ENCODE results near the gene AKNA. TPM values are rescaled to one million over a fixed set of nuclear protein-coding genes. Genes with fewer than 3 reads are reported as not detected.

AKNA gene
- total and polyA plus RNA-seq, 2 of the 8 experiments (the other 6 are each of a cell fraction or from before 2014, with no cell fraction given) = 21.0 to 27.4 TPM

DNA sequence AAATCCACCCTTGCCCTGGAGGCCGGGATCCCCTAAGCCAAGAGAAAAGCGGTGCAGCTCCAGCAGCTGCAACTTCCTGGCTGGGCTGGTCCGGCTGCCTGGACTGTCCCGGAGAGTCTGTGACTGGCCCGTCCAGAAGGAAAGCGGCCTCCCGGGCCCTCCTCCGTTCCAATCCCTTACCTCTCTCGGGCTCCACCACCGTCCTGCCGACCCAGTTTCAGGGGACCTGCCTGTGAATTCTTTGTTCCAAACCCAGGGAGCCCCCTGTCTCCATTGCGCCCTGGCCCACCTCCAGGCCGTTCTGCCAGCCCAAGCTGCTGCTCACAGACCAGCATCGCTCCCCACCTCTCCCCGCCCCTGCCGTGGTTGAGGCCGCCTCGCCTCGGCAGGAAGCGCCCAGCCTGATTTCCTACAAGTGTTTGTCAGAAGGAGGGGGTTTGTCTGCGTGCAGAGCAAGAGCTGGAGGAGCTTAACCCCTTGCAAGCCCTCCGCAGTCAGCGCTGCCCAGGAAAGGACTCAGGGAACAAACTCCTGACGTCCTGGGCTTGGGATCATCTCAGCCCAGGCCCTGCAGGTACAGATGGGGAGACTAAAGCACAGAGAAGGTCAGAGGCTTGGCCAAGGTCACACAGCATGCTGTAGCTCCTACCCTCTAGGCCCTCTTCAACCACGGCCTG, at the start of gene AKNA (continued):
- 0 out of 4 replicates have a peak, but pooled peaks of 1 of the 2 experiments have one; percentile 46 for TF ChIP-seq SIN3A (conservative IDR thresholded peaks at IDR 0.05 in 1 of 2, IDR thresholded peaks at IDR 0.05 in 1 of 2; ENCODE audit: low read depth in 1 of 2, low read length in 2 of 2)
- 0 out of 2 replicates have a peak, but pooled peaks have one; percentile 27 for TF ChIP-seq PHF8 (conservative IDR thresholded peaks at IDR 0.05; ENCODE audit: low read depth, low read length)
- no peak for TF ChIP-seq RAD21 (IDR thresholded peaks at IDR 0.05 in 1 of 2, conservative IDR thresholded peaks at IDR 0.05 in 1 of 2; ENCODE audit: low read depth in 2 of 2, low read length in 2 of 2)
- TF ChIP-seq TBP (IDR thresholded peaks at IDR 0.05; ENCODE audit: low read depth, low read length) = peak; percentile 51; the same call in 1 of the 2 replicates
- TF ChIP-seq EP300 (IDR thresholded peaks at IDR 0.05; ENCODE audit: borderline replicate concordance in 1 of 2, low read depth in 2 of 2, low read length in 2 of 2) = no peak
- peak; percentile 5; the same call in 1 of the 2 replicates for TF ChIP-seq RBBP5 (IDR thresholded peaks at IDR 0.05; ENCODE audit: borderline replicate concordance, low read depth, low read length)
- 0 out of 2 replicates have a peak, but pooled peaks have one; percentile 35 for TF ChIP-seq TAF1 (IDR thresholded peaks at IDR 0.05; ENCODE audit: low read depth, low read length)
- TF ChIP-seq HDAC2 (IDR thresholded peaks at IDR 0.05; ENCODE audit: borderline replicate concordance in 1 of 2, low read depth in 2 of 2, low read length in 2 of 2) = 0 out of 4 replicates have a peak, but pooled peaks of 1 of the 2 experiments have one; percentile 47
